ENCODE data around the gene SGPP1. TPM values are rescaled to one million over a fixed set of nuclear protein-coding genes. Genes with fewer than 3 reads are reported as not detected.
A peak's percentile ranks its signal among the peaks of the same experiment; 100 is the strongest.

Gene SGPP1, protein sequence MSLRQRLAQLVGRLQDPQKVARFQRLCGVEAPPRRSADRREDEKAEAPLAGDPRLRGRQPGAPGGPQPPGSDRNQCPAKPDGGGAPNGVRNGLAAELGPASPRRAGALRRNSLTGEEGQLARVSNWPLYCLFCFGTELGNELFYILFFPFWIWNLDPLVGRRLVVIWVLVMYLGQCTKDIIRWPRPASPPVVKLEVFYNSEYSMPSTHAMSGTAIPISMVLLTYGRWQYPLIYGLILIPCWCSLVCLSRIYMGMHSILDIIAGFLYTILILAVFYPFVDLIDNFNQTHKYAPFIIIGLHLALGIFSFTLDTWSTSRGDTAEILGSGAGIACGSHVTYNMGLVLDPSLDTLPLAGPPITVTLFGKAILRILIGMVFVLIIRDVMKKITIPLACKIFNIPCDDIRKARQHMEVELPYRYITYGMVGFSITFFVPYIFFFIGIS
- 10 to 100 TPM; 15.1 to 17.7 (median 15.7) TPM for total RNA-seq
- polyA plus RNA-seq: 10 to 100 TPM; 11.5 to 13.1 TPM
- 14.8 reads per million, percentile 44 among the genes with 10 or more reads in this experiment for total RNA-seq

DNA sequence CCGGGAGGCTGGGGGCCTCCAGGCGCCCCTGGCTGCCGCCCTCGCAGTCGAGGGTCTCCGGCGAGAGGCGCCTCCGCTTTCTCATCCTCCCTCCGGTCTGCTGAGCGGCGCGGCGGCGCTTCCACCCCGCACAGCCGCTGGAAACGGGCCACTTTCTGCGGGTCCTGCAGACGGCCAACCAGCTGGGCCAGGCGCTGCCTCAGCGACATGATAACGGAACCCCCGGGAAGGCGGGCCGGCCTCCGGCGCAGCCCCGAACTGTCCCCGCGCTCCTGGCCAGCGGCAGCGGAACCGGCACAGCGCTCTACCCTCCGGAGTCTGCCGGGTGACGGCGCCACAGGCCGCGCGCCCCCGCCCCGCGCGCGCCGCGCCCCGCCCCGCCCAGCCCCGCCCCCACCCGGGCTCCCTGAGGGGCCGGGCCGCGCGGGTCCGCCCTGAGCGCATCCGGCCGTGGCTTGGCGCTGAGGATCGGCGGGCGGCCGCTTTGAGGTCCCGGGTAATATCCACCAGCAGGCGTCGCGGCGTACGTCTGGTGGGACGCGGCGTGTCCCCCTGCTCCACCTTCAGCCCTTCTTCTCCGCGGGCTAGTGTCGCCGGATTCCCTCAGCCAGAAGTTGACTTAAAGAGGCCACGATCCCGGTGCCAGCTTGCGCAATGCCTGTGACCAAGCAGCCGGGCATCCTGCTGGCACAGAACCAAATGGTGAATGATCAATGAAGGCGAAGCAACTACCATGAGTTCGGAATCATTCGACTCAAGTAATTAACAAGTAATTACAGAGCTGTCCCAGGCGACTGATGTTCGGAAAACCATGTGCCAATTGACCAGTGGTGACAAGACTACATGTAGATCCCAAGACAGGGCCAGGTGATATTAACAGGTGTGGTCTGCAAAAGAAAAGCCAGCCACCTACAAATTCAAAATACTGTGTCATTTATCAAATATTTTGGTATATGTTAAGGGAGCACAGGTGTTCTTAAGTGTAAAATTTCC is at the start of gene SGPP1:
Gene SGPP1 (minus strand): TSS at position 330 of the 993 bp plus-strand sequence. CDS start 121 bp downstream, at position 209.
- ATAC-seq (peak; percentile 95), DNase-seq (peak; percentile 60 to 83 (median 77))
- CTCF ChIA-PET: interaction anchor here (1.1 to 2.6 kb wide), 3 partner anchors 42 to 86 kb away, joined by 3 to 10 read pairs (median 4); partner anchors contain the start of gene WDR89
- Mint-ChIP-seq H3K27ac (peak within 1 kb of the TSS; percentile 94 to 99 (median 97)), H3K9me3 (no peaks in the 10 kb centered on the region), H3K4me3 (peak within 1 kb of the TSS; percentile 97 to 100 (median 99)), H3K4me1 (peaks cover 29 to 52% (median 44%) of the 10 kb centered on the region in 7 donors), H3K36me3 (peaks cover 0 to 6% (median 3%) of the 10 kb centered on the region in 5 donors), H3K27me3 (peaks cover 0 to 22% (median 0%) of the 10 kb centered on the region in 5 donors)
- intact Hi-C loops (cut with micrococcal nuclease): loop anchor here (1.0 to 5.0 kb wide), 14 partner anchors 9 to 777 kb away; partner anchors contain the start of genes PPP2R5E (in 2 of the 2), SYNE2 (in 2 of the 2) and ZBTB1 (in 1 of the 2)
- peak within 1 kb of the TSS; percentile 89 for H3K27ac ChIP-seq (ENCODE audit: low read depth, low read length)
- no peaks in the 10 kb centered on the region for H3K9me3 ChIP-seq (ENCODE audit: control insufficient read depth in 2 of 3, low read length in 3 of 3)
- peak within 1 kb of the TSS; percentile 99 for H3K4me3 ChIP-seq (ENCODE audit: low read length)
- no peaks in the 10 kb centered on the region for H3K27me3 ChIP-seq (ENCODE audit: control insufficient read depth in 2 of 2, insufficient read depth in 2 of 2, low read length in 2 of 2)
- POLR2A ChIA-PET: interaction anchor here (0.7 to 8.0 kb wide), 12 partner anchors 9 to 775 kb away, joined by 3 to 105 read pairs (median 4); partner anchors contain the start of genes PPP2R5E, WDR89 and ZBTB25
- H3K36me3 ChIP-seq (ENCODE audit: control insufficient read depth in 2 of 3, insufficient read depth in 3 of 3, low read length in 3 of 3): peaks cover 0 to 4% (median 0%) of the 10 kb centered on the region in 3 experiments
- peaks cover 11 to 16% of the 10 kb centered on the region in 2 donors for H3K4me1 ChIP-seq (ENCODE audit: control insufficient read depth in 2 of 2, insufficient read depth in 2 of 2, low read length in 2 of 2)

DNA sequence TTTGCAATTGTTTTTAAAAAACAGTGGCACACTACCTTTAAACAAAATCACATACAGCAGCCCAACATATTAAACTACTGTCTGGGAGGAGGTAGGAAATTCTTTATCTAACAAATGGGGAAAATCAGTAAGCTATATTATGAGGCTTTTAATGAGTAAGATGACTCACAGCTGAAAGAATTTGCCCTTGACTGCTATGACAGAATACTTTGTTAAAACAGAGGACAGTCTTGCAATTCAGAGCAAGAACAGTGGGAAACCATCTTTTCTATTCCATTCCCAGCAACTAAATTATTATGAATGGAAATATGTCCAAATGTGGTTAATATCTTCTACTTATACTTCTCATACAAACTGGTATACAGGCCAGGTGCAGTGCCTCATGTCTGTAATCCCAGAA is 49.2 kb upstream of the SGPP1 start:
- Histone ChIP-seq H3K9me3 (ENCODE audit: control insufficient read depth in 2 of 3, low read length in 3 of 3) (no peaks in the 10 kb centered on the region), H3K4me1 (ENCODE audit: control insufficient read depth in 2 of 2, insufficient read depth in 2 of 2, low read length in 2 of 2) (no peaks in the 10 kb centered on the region), H3K27me3 (ENCODE audit: control insufficient read depth in 2 of 2, insufficient read depth in 2 of 2, low read length in 2 of 2) (no peaks in the 10 kb centered on the region), H3K4me3 (ENCODE audit: low read length) (no peak overlapping the region), H3K36me3 (ENCODE audit: control insufficient read depth in 2 of 3, insufficient read depth in 3 of 3, low read length in 3 of 3) (no peaks in the 10 kb centered on the region), H3K27ac (ENCODE audit: low read depth, low read length) (no peak overlapping the region)
- CTCF ChIA-PET: interaction anchor here (0.7 kb wide), 1 partner anchor 156 kb away, joined by 5 read pairs; no protein-coding TSS in a partner anchor
- intact Hi-C loops (cut with micrococcal nuclease): loop anchor here in 1 of 2 donors (10.0 kb wide), 1 partner anchor 1612 kb away; no protein-coding TSS in a partner anchor
- Mint-ChIP-seq H3K4me1 (peaks cover 0 to 4% (median 0%) of the 10 kb centered on the region in 7 donors), H3K4me3 (no peak overlapping the region), H3K9me3 (no peaks in the 10 kb centered on the region), H3K36me3 (no peaks in the 10 kb centered on the region), H3K27me3 (no peaks in the 10 kb centered on the region), H3K27ac (no peak overlapping the region)
- ATAC-seq (no peak), DNase-seq (no peak)
- POLR2A ChIA-PET: interaction anchor here (0.6 kb wide), 1 partner anchor 134 kb away, joined by 4 read pairs; no protein-coding TSS in a partner anchor

DNA sequence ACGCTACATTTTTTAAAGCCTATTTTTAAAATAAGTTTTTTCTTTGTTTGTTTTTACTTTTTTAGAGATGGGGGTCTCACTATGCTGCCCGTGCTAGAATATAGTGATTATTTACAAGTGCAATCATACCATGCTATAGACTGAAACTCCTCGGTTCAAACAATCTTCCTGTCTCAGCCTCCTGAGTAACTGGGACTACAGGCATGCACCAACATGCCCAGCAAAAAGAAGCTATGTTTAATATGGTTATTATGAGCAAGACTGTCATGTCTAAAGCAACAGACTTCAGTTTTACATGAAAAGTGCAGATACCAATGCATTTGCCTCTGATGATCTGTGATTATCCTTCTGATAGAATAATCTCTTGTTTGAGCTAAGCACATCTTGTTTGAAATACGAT is 45.6 kb upstream of the SGPP1 start:
- no peaks in the 10 kb centered on the region for H3K36me3 ChIP-seq (ENCODE audit: control insufficient read depth in 2 of 3, insufficient read depth in 3 of 3, low read length in 3 of 3)
- H3K27ac ChIP-seq (ENCODE audit: low read depth, low read length): no peak overlapping the region
- Mint-ChIP-seq H3K4me3 (no peak overlapping the region), H3K36me3 (no peaks in the 10 kb centered on the region), H3K27ac (no peak overlapping the region), H3K4me1 (peaks cover 0 to 16% (median 9%) of the 10 kb centered on the region in 7 donors), H3K9me3 (no peaks in the 10 kb centered on the region), H3K27me3 (no peaks in the 10 kb centered on the region)
- ChIA-PET POLR2A (no interaction called here), CTCF (interaction anchor here (0.5 to 0.9 kb wide), 2 partner anchors 11 to 62 kb away, joined by 3 read pairs; no protein-coding TSS in a partner anchor)
- no peaks in the 10 kb centered on the region for H3K27me3 ChIP-seq (ENCODE audit: control insufficient read depth in 2 of 2, insufficient read depth in 2 of 2, low read length in 2 of 2)
- ATAC-seq (no peak), DNase-seq (no peak)
- H3K9me3 ChIP-seq (ENCODE audit: control insufficient read depth in 2 of 3, low read length in 3 of 3): no peaks in the 10 kb centered on the region
- no peak overlapping the region for H3K4me3 ChIP-seq (ENCODE audit: low read length)
- peaks cover 0 to 4% of the 10 kb centered on the region in 2 donors for H3K4me1 ChIP-seq (ENCODE audit: control insufficient read depth in 2 of 2, insufficient read depth in 2 of 2, low read length in 2 of 2)
- intact Hi-C loops (cut with micrococcal nuclease): loop anchor here (5.0 to 10.0 kb wide), 2 partner anchors 596 to 1609 kb away; no protein-coding TSS in a partner anchor

DNA sequence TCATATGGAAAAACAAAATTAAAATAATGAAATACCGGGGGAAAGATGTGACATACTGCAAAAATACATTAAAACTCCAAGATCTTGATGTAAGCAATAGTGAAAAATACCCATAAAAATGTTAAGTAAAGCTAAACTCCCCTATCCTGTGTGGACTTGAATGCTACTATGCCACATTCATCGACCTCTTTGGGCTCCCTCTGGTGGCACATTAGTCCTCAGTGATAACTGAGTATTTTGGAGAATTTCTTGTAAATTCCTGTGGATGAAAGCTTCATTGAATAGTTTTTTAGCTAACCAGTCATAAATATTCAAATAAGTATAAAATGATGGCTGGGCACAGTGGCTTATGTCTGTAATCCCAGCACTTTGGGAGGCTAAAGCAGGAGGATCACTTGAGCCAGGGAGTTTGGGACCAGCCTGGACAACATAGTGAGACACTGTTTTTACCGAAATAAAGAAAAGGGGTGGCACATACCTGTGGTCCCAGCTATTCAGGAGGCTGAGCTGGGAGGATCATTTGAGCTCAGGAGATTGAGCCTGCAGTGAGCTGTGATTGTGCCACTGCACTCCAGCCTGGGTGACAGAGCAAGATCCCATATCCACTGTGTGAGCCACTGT is 42.4 kb upstream of the SGPP1 start:
- Histone ChIP-seq H3K4me1 (ENCODE audit: control insufficient read depth in 2 of 2, insufficient read depth in 2 of 2, low read length in 2 of 2) (peaks cover 0 to 4% of the 10 kb centered on the region in 2 donors), H3K9me3 (ENCODE audit: control insufficient read depth in 2 of 3, low read length in 3 of 3) (no peaks in the 10 kb centered on the region), H3K4me3 (ENCODE audit: low read length) (no peak overlapping the region), H3K27me3 (ENCODE audit: control insufficient read depth in 2 of 2, insufficient read depth in 2 of 2, low read length in 2 of 2) (no peaks in the 10 kb centered on the region), H3K27ac (ENCODE audit: low read depth, low read length) (no peak overlapping the region), H3K36me3 (ENCODE audit: control insufficient read depth in 2 of 3, insufficient read depth in 3 of 3, low read length in 3 of 3) (no peaks in the 10 kb centered on the region)
- CTCF ChIA-PET: interaction anchor here (0.5 to 2.6 kb wide), 19 partner anchors 13 to 381 kb away, joined by 3 to 40 read pairs (median 4); partner anchors contain the start of gene SGPP1
- ATAC-seq (peak; percentile 89), DNase-seq (peak in 7 of 9 donors; percentile 37 to 71 (median 62))
- H3K27ac Mint-ChIP-seq: peak overlapping the region in 2 of 9 donors; percentile 4 to 5
- POLR2A ChIA-PET: interaction anchor here (0.7 to 1.4 kb wide), 6 partner anchors 42 to 326 kb away, joined by 3 to 7 read pairs (median 5); partner anchors contain the start of genes SGPP1 and WDR89
- H3K27me3 Mint-ChIP-seq: peaks cover 0 to 4% (median 0%) of the 10 kb centered on the region in 5 donors
- H3K4me1 Mint-ChIP-seq: peaks cover 0 to 20% (median 9%) of the 10 kb centered on the region in 7 donors
- intact Hi-C loops (cut with micrococcal nuclease): loop anchor here (1.0 to 10.0 kb wide), 10 partner anchors 11 to 1605 kb away; partner anchors contain the start of genes PPP2R5E (in 2 of the 2), SGPP1 (in 2 of the 2) and WDR89 (in 1 of the 2)
- H3K36me3 Mint-ChIP-seq: no peaks in the 10 kb centered on the region
- H3K4me3 Mint-ChIP-seq: no peak overlapping the region
- H3K9me3 Mint-ChIP-seq: no peaks in the 10 kb centered on the region

DNA sequence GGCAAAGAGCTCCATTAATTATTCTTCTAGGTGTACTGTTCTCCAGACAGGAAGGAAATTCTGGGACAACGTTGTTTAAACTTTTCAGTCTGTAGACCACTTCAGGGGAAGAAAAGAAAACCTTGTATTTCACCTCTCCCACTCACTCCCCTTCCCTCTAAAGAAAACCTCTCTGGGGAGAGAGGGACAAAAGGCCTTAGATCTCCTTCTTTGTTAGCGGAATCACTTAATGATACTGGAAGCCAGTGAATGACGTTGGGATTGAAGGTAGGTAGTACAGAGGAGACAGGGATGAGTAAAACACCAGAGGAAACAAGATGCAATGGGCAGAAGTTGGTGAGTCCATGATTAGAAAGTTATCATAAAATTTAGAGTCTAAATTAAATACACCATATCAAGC is 38.7 kb upstream of the SGPP1 start:
- no peak overlapping the region for H3K27ac ChIP-seq (ENCODE audit: low read depth, low read length)
- DNase-seq (no peak), ATAC-seq (no peak)
- Mint-ChIP-seq H3K9me3 (no peaks in the 10 kb centered on the region), H3K4me3 (no peak overlapping the region), H3K27ac (no peak overlapping the region), H3K4me1 (peaks cover 0 to 17% (median 9%) of the 10 kb centered on the region in 7 donors), H3K27me3 (peaks cover 0 to 4% (median 0%) of the 10 kb centered on the region in 5 donors), H3K36me3 (no peaks in the 10 kb centered on the region)
- no peak overlapping the region for H3K4me3 ChIP-seq (ENCODE audit: low read length)
- H3K27me3 ChIP-seq (ENCODE audit: control insufficient read depth in 2 of 2, insufficient read depth in 2 of 2, low read length in 2 of 2): no peaks in the 10 kb centered on the region
- H3K4me1 ChIP-seq (ENCODE audit: control insufficient read depth in 2 of 2, insufficient read depth in 2 of 2, low read length in 2 of 2): peaks cover 0 to 4% of the 10 kb centered on the region in 2 donors
- no peaks in the 10 kb centered on the region for H3K36me3 ChIP-seq (ENCODE audit: control insufficient read depth in 2 of 3, insufficient read depth in 3 of 3, low read length in 3 of 3)
- intact Hi-C loops (cut with micrococcal nuclease): loop anchor here in 1 of 2 donors (10.0 kb wide), 1 partner anchor 292 kb away; no protein-coding TSS in a partner anchor
- no peaks in the 10 kb centered on the region for H3K9me3 ChIP-seq (ENCODE audit: control insufficient read depth in 2 of 3, low read length in 3 of 3)
- CTCF ChIA-PET: interaction anchor here (0.6 kb wide), 1 partner anchor 312 kb away, joined by 4 read pairs; no protein-coding TSS in a partner anchor
- POLR2A ChIA-PET: interaction anchor here (0.6 to 1.1 kb wide), 2 partner anchors 40 to 133 kb away, joined by 3 to 4 read pairs; no protein-coding TSS in a partner anchor

Measured in naive thymus-derived CD4-positive, alpha-beta T cell (primary cell).